WTC11 (cell line): ENCODE results near the gene GDNF. TPM values are rescaled to one million over a fixed set of nuclear protein-coding genes. Genes with fewer than 3 reads are reported as not detected.

Experiments
- ATAC-seq: fragments of 200-7000 bp; cut with Tn5 transposase; 2 replicates; pipeline ENCODE4 v1.10.0; 2021; ENCODE audit warnings: mild to moderate bottlenecking, moderate library complexity
- CTCF ChIA-PET: fragments of 300-600 bp; sonication (Branson Sonifier 250); formaldehyde crosslinking; loops from one replicate; lab custom pipeline; 2021; ENCODE audit warnings: antibody characterized with exemption; lab: Charles Lee
- POLR2A ChIA-PET: fragments of 350-600 bp; sonication (Branson Sonifier 250); formaldehyde crosslinking; loops from one replicate; lab custom pipeline; 2021; ENCODE audit warnings: antibody characterized with exemption; lab: Charles Lee
- DNase-seq: peaks from one replicate; pipeline ENCODE4 v3.0.0; 2021; ENCODE audit warnings: low spot score
- H3K27ac Mint-ChIP-seq: 2 replicates; pipeline ENCODE4 v1.8.0; 2021; ENCODE audit warnings: mixed read lengths
- H3K27me3 Mint-ChIP-seq: 2 replicates; pipeline ENCODE4 v1.8.0; 2021; ENCODE audit warnings: low read depth, mild to moderate bottlenecking, moderate library complexity, mixed read lengths
- H3K36me3 Mint-ChIP-seq: 2 replicates; pipeline ENCODE4 v1.8.0; 2021; ENCODE audit warnings: mixed read lengths
- H3K4me1 Mint-ChIP-seq: 2 replicates; pipeline ENCODE4 v1.8.0; 2022; ENCODE audit warnings: mixed read lengths
- H3K4me3 Mint-ChIP-seq: 2 replicates; pipeline ENCODE4 v1.8.0; 2021; ENCODE audit warnings: mild to moderate bottlenecking, moderate library complexity, mixed read lengths
- H3K9me3 Mint-ChIP-seq: 2 replicates; pipeline ENCODE4 v1.8.0; 2021; ENCODE audit warnings: mixed read lengths
- ATF1 ChIP-seq: sonication (generic); formaldehyde crosslinking; IDR thresholded peaks from 2 replicates; pipeline ENCODE4 v1.8.1; 2023; ENCODE audit warnings: mild to moderate bottlenecking, moderate library complexity, missing genetic modification reagents
- CBFB ChIP-seq: sonication (generic); formaldehyde crosslinking; IDR thresholded peaks from 2 replicates; pipeline ENCODE4 v1.8.1; 2022; ENCODE audit warnings: mild to moderate bottlenecking, low read depth, missing genetic modification reagents
- ESRRA ChIP-seq: sonication (generic); formaldehyde crosslinking; IDR thresholded peaks from 2 replicates; pipeline ENCODE4 v1.8.1; 2022; ENCODE audit warnings: mild to moderate bottlenecking, missing genetic modification reagents, borderline replicate concordance
- FOXJ3 ChIP-seq: sonication (generic); formaldehyde crosslinking; IDR thresholded peaks from 2 replicates; pipeline ENCODE4 v1.9.0; 2021; ENCODE audit warnings: missing genetic modification reagents, mild to moderate bottlenecking, borderline replicate concordance
- GTF2I ChIP-seq: fragments of 250-450 bp; sonication (Bioruptor Pico); conservative IDR thresholded peaks from 2 replicates; pipeline ENCODE4 v1.4.0; 2021; ENCODE audit warnings: mild to moderate bottlenecking
- IRF2 ChIP-seq: sonication (generic); formaldehyde crosslinking; IDR thresholded peaks from 2 replicates; pipeline ENCODE4 v1.8.0; 2022; ENCODE audit warnings: low read depth, missing genetic modification reagents, borderline replicate concordance
- KAT7 ChIP-seq: sonication (generic); formaldehyde crosslinking; IDR thresholded peaks from 2 replicates; pipeline ENCODE4 v1.8.1; 2023; ENCODE audit warnings: missing genetic modification reagents, mild to moderate bottlenecking, borderline replicate concordance
- MXD4 ChIP-seq: fragments of 250-450 bp; sonication (Bioruptor Pico); IDR thresholded peaks from 2 replicates; pipeline ENCODE4 v1.8.0; 2021; ENCODE audit warnings: mild to moderate bottlenecking, moderate library complexity, borderline replicate concordance
- NFYB ChIP-seq: sonication (generic); formaldehyde crosslinking; conservative IDR thresholded peaks from 2 replicates; pipeline ENCODE4 v1.8.0; 2022; ENCODE audit warnings: low read depth, missing genetic modification reagents
- NR1H2 ChIP-seq: sonication (generic); formaldehyde crosslinking; IDR thresholded peaks from 2 replicates; pipeline ENCODE4 v1.9.0; 2021; ENCODE audit warnings: mild to moderate bottlenecking, moderate library complexity, missing genetic modification reagents
- PRRX2 ChIP-seq: fragments of 250-450 bp; sonication (Bioruptor Pico); IDR thresholded peaks from 2 replicates; pipeline ENCODE4 v1.8.0; 2021; ENCODE audit warnings: mild to moderate bottlenecking
- SOX15 ChIP-seq: fragments of 250-450 bp; sonication (Bioruptor Pico); IDR thresholded peaks from 2 replicates; pipeline ENCODE4 v1.9.0; 2021; ENCODE audit warnings: mild to moderate bottlenecking
- ZNF121 ChIP-seq: sonication (generic); formaldehyde crosslinking; IDR thresholded peaks from 2 replicates; pipeline ENCODE4 v1.8.0; 2023; ENCODE audit warnings: missing genetic modification reagents
- ZNF138 ChIP-seq: sonication (generic); formaldehyde crosslinking; conservative IDR thresholded peaks from 2 replicates; pipeline ENCODE4 v1.8.1; 2022; ENCODE audit warnings: mild to moderate bottlenecking, moderate library complexity, missing genetic modification reagents
- ZNF416 ChIP-seq: fragments of 250-450 bp; sonication (Bioruptor Pico); IDR thresholded peaks from 2 replicates; pipeline ENCODE4 v1.9.0; 2021; ENCODE audit warnings: mild to moderate bottlenecking, inconsistent platforms
- ZNF671 ChIP-seq: fragments of 250-450 bp; sonication (Bioruptor Pico); IDR thresholded peaks from 2 replicates; pipeline ENCODE4 v1.8.0; 2021; ENCODE audit warnings: mild to moderate bottlenecking
- total RNA-seq: library from RNA; stranded (reverse); gene quantifications from 3 replicates; pipeline ENCODE4 v1.2.3, GENCODE V29; 2021
- TF ChIP-seq, protein P1 (sequence below): sonication (generic); formaldehyde crosslinking; IDR thresholded peaks from 2 replicates; pipeline ENCODE4 v1.8.1; 2023; ENCODE audit warnings: mild to moderate bottlenecking, moderate library complexity, missing genetic modification reagents
- TF ChIP-seq, protein P2 (sequence below): fragments of 250-450 bp; sonication (Bioruptor Pico); IDR thresholded peaks from 2 replicates; pipeline ENCODE4 v1.9.0; 2021; ENCODE audit warnings: moderate library complexity, mild to moderate bottlenecking, inconsistent platforms, borderline replicate concordance
- TF ChIP-seq, protein P3 (sequence below): sonication (generic); formaldehyde crosslinking; IDR thresholded peaks from 2 replicates; pipeline ENCODE4 v1.8.0; 2022; ENCODE audit warnings: mild to moderate bottlenecking, missing genetic modification reagents
- TF ChIP-seq, protein P4 (sequence below): sonication (generic); formaldehyde crosslinking; IDR thresholded peaks from 2 replicates; pipeline ENCODE4 v1.8.0; 2022; ENCODE audit warnings: missing genetic modification reagents
- TF ChIP-seq, protein P5 (sequence below): sonication (generic); formaldehyde crosslinking; IDR thresholded peaks from 2 replicates; pipeline ENCODE4 v1.8.1; 2023; ENCODE audit warnings: mild to moderate bottlenecking, missing genetic modification reagents, moderate library complexity
- TF ChIP-seq, protein P6 (sequence below): sonication (generic); formaldehyde crosslinking; IDR thresholded peaks from 2 replicates; pipeline ENCODE4 v1.8.1; 2023; ENCODE audit warnings: mild to moderate bottlenecking, missing genetic modification reagents, moderate library complexity
- TF ChIP-seq, protein P7 (sequence below): fragments of 250-450 bp; sonication (Bioruptor Pico); conservative IDR thresholded peaks from 2 replicates; pipeline ENCODE4 v1.9.0; 2021; ENCODE audit warnings: mild to moderate bottlenecking
- TF ChIP-seq, protein P8 (sequence below): sonication (generic); formaldehyde crosslinking; conservative IDR thresholded peaks from 2 replicates; pipeline ENCODE4 v1.8.1; 2023; ENCODE audit warnings: mild to moderate bottlenecking, low read depth, missing genetic modification reagents, moderate library complexity

Gene GDNF
- total RNA-seq, 1 experiment from 2014 or later: 4.7 TPM

DNA sequence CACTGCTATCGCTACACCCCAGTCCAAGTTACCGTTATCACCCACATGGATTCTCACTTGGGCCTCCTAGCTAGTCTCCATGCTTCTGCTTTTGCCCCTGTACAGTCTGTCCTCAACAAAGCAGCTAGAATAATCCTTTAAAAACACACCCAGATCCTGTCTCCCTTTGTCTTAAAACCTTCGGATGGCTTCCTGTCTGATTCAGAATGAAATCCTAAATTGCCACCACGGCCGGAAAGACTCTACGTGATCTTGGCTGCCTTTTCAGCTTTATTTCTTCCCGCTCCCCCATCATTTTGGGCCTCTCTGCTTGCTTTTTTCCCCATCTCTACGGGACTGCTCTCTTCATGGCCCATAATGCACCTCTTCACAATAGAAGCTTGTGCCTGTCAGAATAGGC lies 33.4 kb downstream of the GDNF start:
- Mint-ChIP-seq H3K9me3 (peaks cover 8% of the 10 kb centered on the region), H3K4me1 (peaks cover 3% of the 10 kb centered on the region), H3K4me3 (no peak overlapping the region), H3K36me3 (no peaks in the 10 kb centered on the region), H3K27ac (no peak overlapping the region), H3K27me3 (peaks cover 4% of the 10 kb centered on the region)
- ChIA-PET CTCF (no interaction called here), POLR2A (no interaction called here)
- TF ChIP-seq, protein P1, sequence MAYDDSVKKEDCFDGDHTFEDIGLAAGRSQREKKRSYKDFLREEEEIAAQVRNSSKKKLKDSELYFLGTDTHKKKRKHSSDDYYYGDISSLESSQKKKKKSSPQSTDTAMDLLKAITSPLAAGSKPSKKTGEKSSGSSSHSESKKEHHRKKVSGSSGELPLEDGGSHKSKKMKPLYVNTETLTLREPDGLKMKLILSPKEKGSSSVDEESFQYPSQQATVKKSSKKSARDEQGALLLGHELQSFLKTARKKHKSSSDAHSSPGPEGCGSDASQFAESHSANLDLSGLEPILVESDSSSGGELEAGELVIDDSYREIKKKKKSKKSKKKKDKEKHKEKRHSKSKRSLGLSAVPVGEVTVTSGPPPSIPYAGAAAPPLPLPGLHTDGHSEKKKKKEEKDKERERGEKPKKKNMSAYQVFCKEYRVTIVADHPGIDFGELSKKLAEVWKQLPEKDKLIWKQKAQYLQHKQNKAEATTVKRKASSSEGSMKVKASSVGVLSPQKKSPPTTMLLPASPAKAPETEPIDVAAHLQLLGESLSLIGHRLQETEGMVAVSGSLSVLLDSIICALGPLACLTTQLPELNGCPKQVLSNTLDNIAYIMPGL (CRISPR knock-in tag): no peak
- TF ChIP-seq ZNF671 (no peak), IRF2 (CRISPR knock-in tag) (no peak), ATF1 (no peak), NFYB (no peak), PRRX2 (CRISPR knock-in tag) (no peak), ZNF138 (CRISPR knock-in tag) (no peak), CBFB (CRISPR knock-in tag) (no peak), GTF2I (CRISPR knock-in tag) (no peak), SOX15 (CRISPR knock-in tag) (no peak), ZNF121 (CRISPR knock-in tag) (no peak), MXD4 (CRISPR knock-in tag) (no peak)
- TF ChIP-seq, protein P2, sequence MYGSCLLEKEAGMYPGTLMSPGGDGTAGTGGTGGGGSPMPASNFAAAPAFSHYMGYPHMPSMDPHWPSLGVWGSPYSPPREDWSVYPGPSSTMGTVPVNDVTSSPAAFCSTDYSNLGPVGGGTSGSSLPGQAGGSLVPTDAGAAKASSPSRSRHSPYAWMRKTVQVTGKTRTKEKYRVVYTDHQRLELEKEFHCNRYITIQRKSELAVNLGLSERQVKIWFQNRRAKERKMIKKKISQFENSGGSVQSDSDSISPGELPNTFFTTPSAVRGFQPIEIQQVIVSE: no peak
- TF ChIP-seq, protein P3, sequence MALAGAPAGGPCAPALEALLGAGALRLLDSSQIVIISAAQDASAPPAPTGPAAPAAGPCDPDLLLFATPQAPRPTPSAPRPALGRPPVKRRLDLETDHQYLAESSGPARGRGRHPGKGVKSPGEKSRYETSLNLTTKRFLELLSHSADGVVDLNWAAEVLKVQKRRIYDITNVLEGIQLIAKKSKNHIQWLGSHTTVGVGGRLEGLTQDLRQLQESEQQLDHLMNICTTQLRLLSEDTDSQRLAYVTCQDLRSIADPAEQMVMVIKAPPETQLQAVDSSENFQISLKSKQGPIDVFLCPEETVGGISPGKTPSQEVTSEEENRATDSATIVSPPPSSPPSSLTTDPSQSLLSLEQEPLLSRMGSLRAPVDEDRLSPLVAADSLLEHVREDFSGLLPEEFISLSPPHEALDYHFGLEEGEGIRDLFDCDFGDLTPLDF (CRISPR knock-in tag): no peak
- TF ChIP-seq, protein P4, sequence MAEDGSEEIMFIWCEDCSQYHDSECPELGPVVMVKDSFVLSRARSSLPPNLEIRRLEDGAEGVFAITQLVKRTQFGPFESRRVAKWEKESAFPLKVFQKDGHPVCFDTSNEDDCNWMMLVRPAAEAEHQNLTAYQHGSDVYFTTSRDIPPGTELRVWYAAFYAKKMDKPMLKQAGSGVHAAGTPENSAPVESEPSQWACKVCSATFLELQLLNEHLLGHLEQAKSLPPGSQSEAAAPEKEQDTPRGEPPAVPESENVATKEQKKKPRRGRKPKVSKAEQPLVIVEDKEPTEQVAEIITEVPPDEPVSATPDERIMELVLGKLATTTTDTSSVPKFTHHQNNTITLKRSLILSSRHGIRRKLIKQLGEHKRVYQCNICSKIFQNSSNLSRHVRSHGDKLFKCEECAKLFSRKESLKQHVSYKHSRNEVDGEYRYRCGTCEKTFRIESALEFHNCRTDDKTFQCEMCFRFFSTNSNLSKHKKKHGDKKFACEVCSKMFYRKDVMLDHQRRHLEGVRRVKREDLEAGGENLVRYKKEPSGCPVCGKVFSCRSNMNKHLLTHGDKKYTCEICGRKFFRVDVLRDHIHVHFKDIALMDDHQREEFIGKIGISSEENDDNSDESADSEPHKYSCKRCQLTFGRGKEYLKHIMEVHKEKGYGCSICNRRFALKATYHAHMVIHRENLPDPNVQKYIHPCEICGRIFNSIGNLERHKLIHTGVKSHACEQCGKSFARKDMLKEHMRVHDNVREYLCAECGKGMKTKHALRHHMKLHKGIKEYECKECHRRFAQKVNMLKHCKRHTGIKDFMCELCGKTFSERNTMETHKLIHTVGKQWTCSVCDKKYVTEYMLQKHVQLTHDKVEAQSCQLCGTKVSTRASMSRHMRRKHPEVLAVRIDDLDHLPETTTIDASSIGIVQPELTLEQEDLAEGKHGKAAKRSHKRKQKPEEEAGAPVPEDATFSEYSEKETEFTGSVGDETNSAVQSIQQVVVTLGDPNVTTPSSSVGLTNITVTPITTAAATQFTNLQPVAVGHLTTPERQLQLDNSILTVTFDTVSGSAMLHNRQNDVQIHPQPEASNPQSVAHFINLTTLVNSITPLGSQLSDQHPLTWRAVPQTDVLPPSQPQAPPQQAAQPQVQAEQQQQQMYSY (CRISPR knock-in tag): no peak
- TF ChIP-seq, protein P5, sequence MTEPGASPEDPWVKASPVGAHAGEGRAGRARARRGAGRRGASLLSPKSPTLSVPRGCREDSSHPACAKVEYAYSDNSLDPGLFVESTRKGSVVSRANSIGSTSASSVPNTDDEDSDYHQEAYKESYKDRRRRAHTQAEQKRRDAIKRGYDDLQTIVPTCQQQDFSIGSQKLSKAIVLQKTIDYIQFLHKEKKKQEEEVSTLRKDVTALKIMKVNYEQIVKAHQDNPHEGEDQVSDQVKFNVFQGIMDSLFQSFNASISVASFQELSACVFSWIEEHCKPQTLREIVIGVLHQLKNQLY (CRISPR knock-in tag): no peak
- TF ChIP-seq, protein P6, sequence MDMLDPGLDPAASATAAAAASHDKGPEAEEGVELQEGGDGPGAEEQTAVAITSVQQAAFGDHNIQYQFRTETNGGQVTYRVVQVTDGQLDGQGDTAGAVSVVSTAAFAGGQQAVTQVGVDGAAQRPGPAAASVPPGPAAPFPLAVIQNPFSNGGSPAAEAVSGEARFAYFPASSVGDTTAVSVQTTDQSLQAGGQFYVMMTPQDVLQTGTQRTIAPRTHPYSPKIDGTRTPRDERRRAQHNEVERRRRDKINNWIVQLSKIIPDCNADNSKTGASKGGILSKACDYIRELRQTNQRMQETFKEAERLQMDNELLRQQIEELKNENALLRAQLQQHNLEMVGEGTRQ: no peak
- ATAC-seq (no peak), DNase-seq (no peak)

DNA sequence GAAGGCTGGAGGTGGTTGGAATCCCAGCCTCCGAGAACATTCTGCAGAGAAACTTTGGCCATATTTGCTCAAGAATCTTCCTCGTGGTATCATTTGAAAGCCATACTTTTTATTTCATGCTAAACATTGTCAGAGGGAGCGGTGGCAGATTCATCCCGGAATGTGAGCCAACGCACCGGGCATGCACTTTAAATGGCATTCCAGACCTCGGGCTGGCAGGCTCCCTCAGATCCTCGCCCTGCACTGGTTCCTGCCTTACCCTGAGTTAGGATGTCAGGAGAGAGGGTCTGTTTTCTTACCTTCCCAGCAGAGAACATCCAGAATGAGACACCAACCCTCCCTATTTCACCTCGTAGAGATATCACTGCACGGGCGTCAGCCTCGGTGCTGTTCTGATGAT lies 33.8 kb downstream of the GDNF start:
- ATAC-seq: no peak
- H3K36me3 Mint-ChIP-seq: no peaks in the 10 kb centered on the region
- peaks cover 4% of the 10 kb centered on the region for H3K27me3 Mint-ChIP-seq
- H3K27ac Mint-ChIP-seq: no peak overlapping the region
- POLR2A ChIA-PET: no interaction called here
- H3K9me3 Mint-ChIP-seq: peaks cover 8% of the 10 kb centered on the region
- H3K4me1 Mint-ChIP-seq: peaks cover 3% of the 10 kb centered on the region
- DNase-seq: no peak
- CTCF ChIA-PET: no interaction called here
- no peak overlapping the region for H3K4me3 Mint-ChIP-seq
- TF ChIP-seq, protein P7, sequence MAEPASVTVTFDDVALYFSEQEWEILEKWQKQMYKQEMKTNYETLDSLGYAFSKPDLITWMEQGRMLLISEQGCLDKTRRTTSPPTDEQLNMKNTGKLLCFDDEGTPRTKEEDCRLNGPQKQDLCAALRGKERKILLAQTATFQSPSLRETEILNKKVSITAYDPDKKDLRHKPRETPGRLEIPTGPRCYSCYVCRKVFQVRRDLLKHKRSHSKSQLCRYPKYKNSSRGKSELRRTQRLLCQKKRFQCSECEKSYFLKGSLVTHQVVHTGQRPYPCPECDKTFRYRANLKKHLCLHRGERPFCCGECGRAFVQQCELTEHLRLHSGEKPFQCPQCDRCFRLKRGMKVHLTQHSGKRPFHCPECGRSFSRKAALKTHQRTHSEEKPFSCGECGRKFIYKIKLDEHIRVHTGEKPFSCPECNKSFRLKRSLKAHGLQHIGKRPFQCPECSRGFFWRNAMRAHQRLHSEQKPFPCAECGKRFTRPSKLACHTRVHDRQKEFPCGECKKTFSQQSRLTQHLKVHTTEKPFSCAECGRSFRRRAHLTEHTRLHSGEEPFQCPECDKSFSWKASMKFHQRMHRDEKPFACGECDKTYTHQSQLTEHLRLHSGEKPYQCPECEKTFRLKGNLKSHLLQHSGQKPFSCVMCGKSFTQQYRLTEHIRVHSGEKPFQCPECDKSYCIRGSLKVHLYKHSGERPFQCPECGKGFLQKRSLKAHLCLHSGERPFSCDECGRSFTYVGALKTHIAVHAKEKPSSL (CRISPR knock-in tag): no peak
- TF ChIP-seq FOXJ3 (CRISPR knock-in tag) (no peak), ZNF416 (no peak), KAT7 (CRISPR knock-in tag) (no peak), ESRRA (no peak), NR1H2 (no peak)
- TF ChIP-seq, protein P8, sequence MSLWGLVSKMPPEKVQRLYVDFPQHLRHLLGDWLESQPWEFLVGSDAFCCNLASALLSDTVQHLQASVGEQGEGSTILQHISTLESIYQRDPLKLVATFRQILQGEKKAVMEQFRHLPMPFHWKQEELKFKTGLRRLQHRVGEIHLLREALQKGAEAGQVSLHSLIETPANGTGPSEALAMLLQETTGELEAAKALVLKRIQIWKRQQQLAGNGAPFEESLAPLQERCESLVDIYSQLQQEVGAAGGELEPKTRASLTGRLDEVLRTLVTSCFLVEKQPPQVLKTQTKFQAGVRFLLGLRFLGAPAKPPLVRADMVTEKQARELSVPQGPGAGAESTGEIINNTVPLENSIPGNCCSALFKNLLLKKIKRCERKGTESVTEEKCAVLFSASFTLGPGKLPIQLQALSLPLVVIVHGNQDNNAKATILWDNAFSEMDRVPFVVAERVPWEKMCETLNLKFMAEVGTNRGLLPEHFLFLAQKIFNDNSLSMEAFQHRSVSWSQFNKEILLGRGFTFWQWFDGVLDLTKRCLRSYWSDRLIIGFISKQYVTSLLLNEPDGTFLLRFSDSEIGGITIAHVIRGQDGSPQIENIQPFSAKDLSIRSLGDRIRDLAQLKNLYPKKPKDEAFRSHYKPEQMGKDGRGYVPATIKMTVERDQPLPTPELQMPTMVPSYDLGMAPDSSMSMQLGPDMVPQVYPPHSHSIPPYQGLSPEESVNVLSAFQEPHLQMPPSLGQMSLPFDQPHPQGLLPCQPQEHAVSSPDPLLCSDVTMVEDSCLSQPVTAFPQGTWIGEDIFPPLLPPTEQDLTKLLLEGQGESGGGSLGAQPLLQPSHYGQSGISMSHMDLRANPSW (CRISPR knock-in tag): no peak
